ENCODE data around the gene GPC4. TPM values are rescaled to one million over a fixed set of nuclear protein-coding genes. Genes with fewer than 3 reads are reported as not detected.

The GPC4 gene
- total and polyA plus RNA-seq, 2 donors (not counting 3 experiments of a cell fraction or from before 2014, with no cell fraction given), result 0.20 TPM; not detected in 1

GRCh38 chrX:133370696-133371275 is 44.5 kb downstream of the GPC4 start:
- DNase-seq (ENCODE audit: low read depth, low spot score) (no peak), FAIRE-seq (no peak)
- intact Hi-C loops (cut with micrococcal nuclease), result no loop called here
- BruUV-seq (replicated peaks), result no TSS peak
- Histone ChIP-seq H3K27ac (ENCODE audit: insufficient read depth, low read depth, low read length) (no peak overlapping the region), H3K9me3 (replicated peaks; ENCODE audit: control insufficient read depth, insufficient read depth, low read length) (no peaks in the 10 kb centered on the region), H3K9ac (replicated peaks; ENCODE audit: extremely low read depth, insufficient read depth, low read length) (no peak overlapping the region), H3K79me2 (ENCODE audit: control insufficient read depth, insufficient read depth, low read length) (no peaks in the 10 kb centered on the region), H3K27me3 (ENCODE audit: control insufficient read depth in 2 of 2, insufficient read depth in 2 of 2, low read length in 2 of 2) (no peaks in the 10 kb centered on the region), H4K20me1 (replicated peaks; ENCODE audit: control insufficient read depth, extremely low read depth, insufficient read depth, low read length) (no peaks in the 10 kb centered on the region), H3K4me3 (replicated peaks in 1 of 3; ENCODE audit: insufficient read depth in 1 of 3, low read depth in 1 of 3, low read length in 3 of 3) (no peak overlapping the region), H3K9me1 (replicated peaks; ENCODE audit: control insufficient read depth, extremely low read depth, insufficient read depth, low read length) (no peaks in the 10 kb centered on the region), H2AFZ (ENCODE audit: low read depth, low read length) (no peak overlapping the region), H3K36me3 (ENCODE audit: control insufficient read depth in 2 of 2, extremely low read depth in 1 of 2, insufficient read depth in 2 of 2, low read length in 2 of 2) (no peaks in the 10 kb centered on the region), H3K4me1 (ENCODE audit: control insufficient read depth, extremely low read depth, insufficient read depth, low read length) (no peaks in the 10 kb centered on the region), H3K4me2 (ENCODE audit: insufficient read depth, low read length) (no peak overlapping the region)
- POLR2A ChIA-PET, result no interaction called here
- dilution Hi-C loops (cut with MboI; ENCODE audit: extremely low pct_ligation_motif_present, low sequenced_read_pairs), result no loop called here
- TF ChIP-seq MAX (IDR thresholded peaks at IDR 0.05; ENCODE audit: insufficient read depth, insufficient read length) (no peak), POLR2AphosphoS5 (IDR thresholded peaks at IDR 0.05; ENCODE audit: insufficient read depth, low read depth, low read length) (no peak), GATA2 (IDR thresholded peaks at IDR 0.05; ENCODE audit: insufficient read depth, insufficient read length, low read depth, low read length) (no peak), JUN (IDR thresholded peaks at IDR 0.05; ENCODE audit: borderline replicate concordance, insufficient read depth, insufficient read length, low read depth) (no peak), EZH2 (IDR thresholded peaks at IDR 0.05; ENCODE audit: borderline replicate concordance, low read depth, low read length, severe bottlenecking) (no peak)
- CTCF ChIA-PET, result no interaction called here

- dilution Hi-C loops (cut with MboI; ENCODE audit: extremely low pct_ligation_motif_present, low sequenced_read_pairs), result no loop called here
- Histone ChIP-seq H3K4me1 (ENCODE audit: control insufficient read depth, extremely low read depth, insufficient read depth, low read length) (no peaks in the 10 kb centered on the region), H3K4me3 (replicated peaks in 1 of 3; ENCODE audit: insufficient read depth in 1 of 3, low read depth in 1 of 3, low read length in 3 of 3) (no peak overlapping the region), H2AFZ (ENCODE audit: low read depth, low read length) (no peak overlapping the region), H3K27ac (ENCODE audit: insufficient read depth, low read depth, low read length) (no peak overlapping the region), H3K79me2 (ENCODE audit: control insufficient read depth, insufficient read depth, low read length) (no peaks in the 10 kb centered on the region), H3K27me3 (ENCODE audit: control insufficient read depth in 2 of 2, insufficient read depth in 2 of 2, low read length in 2 of 2) (no peaks in the 10 kb centered on the region), H3K36me3 (ENCODE audit: control insufficient read depth in 2 of 2, extremely low read depth in 1 of 2, insufficient read depth in 2 of 2, low read length in 2 of 2) (no peaks in the 10 kb centered on the region), H3K9me3 (replicated peaks; ENCODE audit: control insufficient read depth, insufficient read depth, low read length) (no peaks in the 10 kb centered on the region), H3K9me1 (replicated peaks; ENCODE audit: control insufficient read depth, extremely low read depth, insufficient read depth, low read length) (no peaks in the 10 kb centered on the region), H3K9ac (replicated peaks; ENCODE audit: extremely low read depth, insufficient read depth, low read length) (no peak overlapping the region), H3K4me2 (ENCODE audit: insufficient read depth, low read length) (no peak overlapping the region), H4K20me1 (replicated peaks; ENCODE audit: control insufficient read depth, extremely low read depth, insufficient read depth, low read length) (no peaks in the 10 kb centered on the region)
- DNase-seq (ENCODE audit: low read depth, low spot score) (no peak), FAIRE-seq (no peak)
- intact Hi-C loops (cut with micrococcal nuclease), result no loop called here
- no TSS peak for BruUV-seq (replicated peaks)
- CTCF ChIA-PET, result no interaction called here
- no peak for TF ChIP-seq POLR2AphosphoS5 (IDR thresholded peaks at IDR 0.05; ENCODE audit: insufficient read depth, low read depth, low read length)
- POLR2A ChIA-PET, result no interaction called here
These were observed 46.2 kb downstream of the GPC4 start for GRCh38 chrX:133369065-133369464.

Data from endothelial cell of umbilical vein (primary cell).